DND-41 (cell line): ENCODE data around the gene PIK3CD.
A peak's percentile ranks its signal among the peaks of the same experiment; 100 is the strongest.

Experiments used
- ATAC-seq: fragments of 200-7000 bp; cut with Tn5 transposase; 3 replicates; pipeline ENCODE4 v1.9.1; 2021; ENCODE audit warnings: low read depth; ENCODE audit not compliant: insufficient read depth
- DNase-seq: peaks from one replicate; pipeline ENCODE4 v3.0.0-alpha.2; 2020
- H2AFZ ChIP-seq: 2 replicates; pipeline ENCODE4 v1.6.0; 2012; ENCODE audit warnings: low read depth, low read length
- H3K27ac ChIP-seq: 2 replicates; pipeline ENCODE4 v1.5.1; 2012; ENCODE audit warnings: low read length, inconsistent platforms
- H3K27me3 ChIP-seq: fragments of 200-600 bp; sonication (generic); 2 replicates; pipeline ENCODE4 v1.6.0; 2012; ENCODE audit warnings: low read length, mild to moderate bottlenecking, inconsistent platforms; ENCODE audit not compliant: insufficient read depth, poor library complexity
- H3K36me3 ChIP-seq: 2 replicates; pipeline ENCODE4 v1.5.1; 2012; ENCODE audit warnings: low read length, inconsistent platforms; ENCODE audit not compliant: insufficient read depth
- H3K4me1 ChIP-seq: 2 replicates; pipeline ENCODE4 v1.5.1; 2012; ENCODE audit warnings: mild to moderate bottlenecking, low read length; ENCODE audit not compliant: insufficient read depth
- H3K4me2 ChIP-seq: 2 replicates; pipeline ENCODE4 v1.6.0; 2012; ENCODE audit warnings: mild to moderate bottlenecking, moderate library complexity, low read length, inconsistent platforms; ENCODE audit not compliant: insufficient read depth
- H3K4me3 ChIP-seq, 2 experiments: fragments of 200-600 bp in 1 of 2; shearing (Covaris generic) in 1 of 2; 2 replicates each; pipeline ENCODE4 v1.5.1; 2012 to 2016; ENCODE audit warnings: inconsistent platforms in 2 of 2, low read length in 2 of 2, mild to moderate bottlenecking in 2 of 2, low read depth in 1 of 2, moderate library complexity in 1 of 2
- H3K79me2 ChIP-seq: 2 replicates; pipeline ENCODE4 v1.6.0; 2012; ENCODE audit warnings: low read length, inconsistent platforms; ENCODE audit not compliant: insufficient read depth
- H3K9ac ChIP-seq: 2 replicates; pipeline ENCODE4 v1.6.0; 2012; ENCODE audit warnings: low read depth, mild to moderate bottlenecking, inconsistent platforms, low read length, moderate library complexity
- H3K9me3 ChIP-seq: 2 replicates; pipeline ENCODE4 v1.5.1; 2012; ENCODE audit warnings: low read length, moderate library complexity, mild to moderate bottlenecking, inconsistent platforms; ENCODE audit not compliant: insufficient read depth, severe bottlenecking
- H4K20me1 ChIP-seq: 2 replicates; pipeline ENCODE4 v1.6.0; 2012; ENCODE audit warnings: low read length; ENCODE audit not compliant: insufficient read depth
- CTCF ChIP-seq: IDR thresholded peaks from 2 replicates; pipeline ENCODE4 v1.5.1; 2012; ENCODE audit warnings: borderline replicate concordance, low read length, moderate library complexity, mild to moderate bottlenecking; ENCODE audit not compliant: poor library complexity, severe bottlenecking; ENCODE audit errors: extremely low read depth
- EZH2 ChIP-seq: IDR thresholded peaks from 3 replicates; pipeline ENCODE4 v1.6.1; 2012; ENCODE audit warnings: borderline replicate concordance, low read depth, mild to moderate bottlenecking, moderate library complexity, low read length, inconsistent platforms; ENCODE audit not compliant: severe bottlenecking

Gene PIK3CD

GRCh38 chr1:9764550-9764949, 113.0 kb downstream of the PIK3CD start:
- no peak for DNase-seq
- Histone ChIP-seq H3K4me2 (no peak overlapping the region), H3K4me1 (no peaks in the 10 kb centered on the region), H3K9me3 (no peaks in the 10 kb centered on the region), H4K20me1 (peaks cover 33% of the 10 kb centered on the region), H3K4me3 (no peak overlapping the region), H3K27ac (no peak overlapping the region), H3K27me3 (no peaks in the 10 kb centered on the region), H3K9ac (no peak overlapping the region), H3K36me3 (peaks cover 40% of the 10 kb centered on the region), H2AFZ (no peak overlapping the region), H3K79me2 (peaks cover 87% of the 10 kb centered on the region)
- TF ChIP-seq CTCF (no peak), EZH2 (no peak)
- no peak for ATAC-seq

- Histone ChIP-seq H3K4me3 (no peak overlapping the region), H3K9me3 (no peaks in the 10 kb centered on the region), H3K4me1 (no peaks in the 10 kb centered on the region), H4K20me1 (peaks cover 25% of the 10 kb centered on the region), H3K36me3 (peaks cover 38% of the 10 kb centered on the region), H2AFZ (no peak overlapping the region), H3K27me3 (no peaks in the 10 kb centered on the region), H3K79me2 (peaks cover 82% of the 10 kb centered on the region), H3K27ac (no peak overlapping the region), H3K4me2 (no peak overlapping the region), H3K9ac (no peak overlapping the region)
- DNase-seq (no peak), ATAC-seq (no peak)
- TF ChIP-seq CTCF (no peak), EZH2 (no peak)
These were observed 115.4 kb downstream of the PIK3CD start for GRCh38 chr1:9766759-9767442.

GRCh38 chr1:9767964-9768668, 116.6 kb downstream of the PIK3CD start:
- no peaks in the 10 kb centered on the region for H3K9me3 ChIP-seq
- no peak overlapping the region for H2AFZ ChIP-seq
- peaks cover 29% of the 10 kb centered on the region for H4K20me1 ChIP-seq
- TF ChIP-seq EZH2 (no peak), CTCF (no peak)
- peaks cover 82% of the 10 kb centered on the region for H3K79me2 ChIP-seq
- ATAC-seq (peak; percentile 72), DNase-seq (peak; percentile 52)
- H3K36me3 ChIP-seq: peaks cover 41% of the 10 kb centered on the region
- no peaks in the 10 kb centered on the region for H3K27me3 ChIP-seq
- H3K4me1 ChIP-seq: no peaks in the 10 kb centered on the region
- H3K4me3 ChIP-seq: no peak overlapping the region
- H3K27ac ChIP-seq: no peak overlapping the region
- H3K9ac ChIP-seq: no peak overlapping the region
- H3K4me2 ChIP-seq: no peak overlapping the region
